IMR-90 (cell line): Measurements from ENCODE around the gene CCER1. TPM values are rescaled to one million over a fixed set of nuclear protein-coding genes. Genes with fewer than 3 reads are reported as not detected.

ENCODE experiments used
- ATAC-seq: fragments of 200-7000 bp; cut with Tn5 transposase; 2 replicates; pipeline ENCODE4 v1.9.1; 2020; ENCODE audit warnings: low read depth, mild to moderate bottlenecking, moderate library complexity
- BruUV-seq: library from RNA; stranded (reverse); fragments of 400-500 nt; replicated peaks from 2 replicates; lab custom pipeline; 2021; lab: Mats Ljungman, UMichigan
- CTCF ChIA-PET: fragments of 300-600 bp; formaldehyde crosslinking; extraction: SDS; loops from one replicate; lab custom pipeline; 2021; ENCODE audit warnings: antibody characterized with exemption; lab: Yijun Ruan, JAX
- POLR2A ChIA-PET: fragments of 300-600 bp; sonication (Branson Sonifier 250); formaldehyde crosslinking; loops from one replicate; lab custom pipeline; 2022; ENCODE audit warnings: antibody characterized with exemption; ENCODE audit not compliant: unreplicated experiment; lab: Charles Lee
- DNase-seq: peaks from one replicate; pipeline ENCODE4 v3.0.0; 2013
- H2AFZ ChIP-seq: replicated peaks from 2 replicates; pipeline ENCODE3; 2013; ENCODE audit warnings: low read length, mild to moderate bottlenecking; ENCODE audit not compliant: poor library complexity
- H2AK5ac ChIP-seq: 2 replicates; pipeline ENCODE4 v1.6.1; 2013; ENCODE audit warnings: low read depth, low read length, inconsistent platforms
- H2AK9ac ChIP-seq: replicated peaks from 2 replicates; pipeline ENCODE3; 2013; ENCODE audit warnings: mild to moderate bottlenecking, low read depth, low read length, moderate library complexity; ENCODE audit not compliant: poor library complexity
- H2BK120ac ChIP-seq: 2 replicates; pipeline ENCODE4 v1.6.1; 2013; ENCODE audit warnings: low read depth, low read length, inconsistent platforms
- H2BK15ac ChIP-seq: 3 replicates; pipeline ENCODE4 v1.6.1; 2013; ENCODE audit warnings: low read depth, low read length, inconsistent platforms
- H2BK20ac ChIP-seq: 2 replicates; pipeline ENCODE4 v1.6.1; 2013; ENCODE audit warnings: low read depth, mild to moderate bottlenecking, inconsistent platforms, low read length, moderate library complexity
- H2BK5ac ChIP-seq: 2 replicates; pipeline ENCODE4 v1.6.1; 2013; ENCODE audit warnings: mild to moderate bottlenecking, low read depth, low read length, inconsistent platforms; ENCODE audit not compliant: poor library complexity, severe bottlenecking
- H3K14ac ChIP-seq: replicated peaks from 2 replicates; pipeline ENCODE4 v1.6.1; 2013; ENCODE audit warnings: low read depth, low read length, inconsistent platforms
- H3K18ac ChIP-seq: 2 replicates; pipeline ENCODE4 v1.6.1; 2013; ENCODE audit warnings: low read depth, low read length, control low read depth
- H3K23ac ChIP-seq: 2 replicates; pipeline ENCODE4 v1.6.1; 2013; ENCODE audit warnings: low read depth, low read length, inconsistent platforms
- H3K27ac ChIP-seq: 2 replicates; pipeline ENCODE4 v1.5.1; 2013; ENCODE audit warnings: mild to moderate bottlenecking, control low read depth, low read length; ENCODE audit not compliant: insufficient read depth
- H3K27me3 ChIP-seq: 2 replicates; pipeline ENCODE4 v1.6.1; 2013; ENCODE audit warnings: low read length; ENCODE audit not compliant: control insufficient read depth, insufficient read depth
- H3K36me3 ChIP-seq: 2 replicates; pipeline ENCODE4 v1.6.1; 2013; ENCODE audit warnings: low read length, mixed read lengths; ENCODE audit not compliant: control insufficient read depth, insufficient read depth
- H3K4ac ChIP-seq: 2 replicates; pipeline ENCODE4 v1.6.1; 2013; ENCODE audit warnings: low read depth, low read length, inconsistent platforms
- H3K4me1 ChIP-seq: 2 replicates; pipeline ENCODE4 v1.6.1; 2013; ENCODE audit warnings: low read length, mixed read lengths; ENCODE audit not compliant: control insufficient read depth, insufficient read depth
- H3K4me2 ChIP-seq: 2 replicates; pipeline ENCODE4 v1.6.1; 2013; ENCODE audit warnings: low read depth, mild to moderate bottlenecking, control low read depth, low read length, moderate library complexity
- H3K4me3 ChIP-seq: 2 replicates; pipeline ENCODE4 v1.5.1; 2013; ENCODE audit warnings: low read depth, mild to moderate bottlenecking, control low read depth, low read length, moderate library complexity; ENCODE audit not compliant: insufficient read depth
- H3K56ac ChIP-seq: 2 replicates; pipeline ENCODE4 v1.6.1; 2013; ENCODE audit warnings: low read length, inconsistent platforms; ENCODE audit not compliant: insufficient read depth; ENCODE audit errors: extremely low read depth
- H3K79me1 ChIP-seq, 2 experiments: 2 replicates each; pipeline ENCODE4 v1.6.1; 2013; ENCODE audit warnings: low read length in 2 of 2, inconsistent platforms in 1 of 2, low read depth in 1 of 2
- H3K9ac ChIP-seq: 2 replicates; pipeline ENCODE4 v1.6.1; 2013; ENCODE audit warnings: low read depth, low read length, control low read depth
- H3K9me1 ChIP-seq: 2 replicates; pipeline ENCODE4 v1.6.1; 2013; ENCODE audit warnings: low read length, inconsistent platforms; ENCODE audit not compliant: insufficient read depth
- H3K9me3 ChIP-seq: 2 replicates; pipeline ENCODE4 v1.6.1; 2013; ENCODE audit warnings: low read length; ENCODE audit not compliant: control insufficient read depth, insufficient read depth
- H4K20me1 ChIP-seq: 2 replicates; pipeline ENCODE4 v1.6.1; 2013; ENCODE audit warnings: low read length, inconsistent platforms; ENCODE audit not compliant: insufficient read depth
- H4K5ac ChIP-seq: 2 replicates; pipeline ENCODE4 v1.6.1; 2013; ENCODE audit warnings: mild to moderate bottlenecking, low read depth, low read length, control low read depth
- H4K8ac ChIP-seq, 2 experiments: 2 replicates each; pipeline ENCODE4 v1.6.1; 2013; ENCODE audit warnings: low read depth in 2 of 2, low read length in 2 of 2, control low read depth in 1 of 2, inconsistent platforms in 1 of 2
- H4K91ac ChIP-seq: 2 replicates; pipeline ENCODE4 v1.6.1; 2013; ENCODE audit warnings: low read depth, low read length, inconsistent platforms; ENCODE audit not compliant: insufficient read depth
- BHLHE40 ChIP-seq: fragments of 150-350 bp; IDR thresholded peaks from 2 replicates; pipeline ENCODE4 v1.6.1; 2016; ENCODE audit warnings: mild to moderate bottlenecking, low read depth, low read length
- CEBPB ChIP-seq: IDR thresholded peaks from 2 replicates; pipeline ENCODE4 v1.6.1; 2012; ENCODE audit warnings: low read depth, low read length, improper control_type of control experiment
- CHD1 ChIP-seq: IDR thresholded peaks from 2 replicates; pipeline ENCODE4 v1.6.1; 2012; ENCODE audit warnings: low read depth, low read length, improper control_type of control experiment
- FOS ChIP-seq: fragments of 150-350 bp; IDR thresholded peaks from 2 replicates; pipeline ENCODE4 v1.6.1; 2016; ENCODE audit warnings: low read depth, low read length
- MAFK ChIP-seq: IDR thresholded peaks from 2 replicates; pipeline ENCODE4 v1.6.1; 2012; ENCODE audit warnings: low read depth, low read length, improper control_type of control experiment
- MAZ ChIP-seq: IDR thresholded peaks from 2 replicates; pipeline ENCODE4 v1.6.1; 2012; ENCODE audit warnings: low read depth, mild to moderate bottlenecking, low read length, improper control_type of control experiment, moderate library complexity, borderline replicate concordance
- MXI1 ChIP-seq: IDR thresholded peaks from 2 replicates; pipeline ENCODE4 v1.6.1; 2012; ENCODE audit warnings: low read depth, mild to moderate bottlenecking, low read length, moderate library complexity, borderline replicate concordance
- NFE2L2 ChIP-seq: fragments of 150-350 bp; IDR thresholded peaks from 2 replicates; pipeline ENCODE4 v1.6.1; 2016; ENCODE audit warnings: low read depth, mild to moderate bottlenecking, low read length
- POLR2A ChIP-seq: IDR thresholded peaks from 2 replicates; pipeline ENCODE4 v1.6.1; 2012; ENCODE audit warnings: mild to moderate bottlenecking, low read depth, low read length
- RAD21 ChIP-seq: IDR thresholded peaks from 2 replicates; pipeline ENCODE4 v1.6.1; 2012; ENCODE audit warnings: low read length, improper control_type of control experiment
- RCOR1 ChIP-seq: IDR thresholded peaks from 2 replicates; pipeline ENCODE4 v1.6.1; 2012; ENCODE audit warnings: mild to moderate bottlenecking, low read length, improper control_type of control experiment; ENCODE audit not compliant: insufficient replicate concordance
- RFX5 ChIP-seq: IDR thresholded peaks from 2 replicates; pipeline ENCODE4 v1.8.0; 2012; ENCODE audit warnings: low read depth, mild to moderate bottlenecking, low read length, moderate library complexity
- SMC3 ChIP-seq: fragments of 150-350 bp; IDR thresholded peaks from 2 replicates; pipeline ENCODE4 v1.6.1; 2016; ENCODE audit warnings: low read depth, mild to moderate bottlenecking, antibody characterized with exemption, low read length, moderate library complexity
- WGBS, 2 experiments: methylation state at CpG; one replicate each; pipeline versions ENCODE4 v1.1.5 to v1.1.7; 2013; ENCODE audit warnings: missing lambda C conversion rate in 2 of 2; ENCODE audit not compliant: insufficient read length in 1 of 2; ENCODE audit errors: extremely low coverage in 2 of 2; 5-methylcytosine and 5-hydroxymethylcytosine counted together
- dilution Hi-C: fragments of 300-500 bp; cut with HindIII; formaldehyde crosslinking; loops from one replicate; pipeline ENCODE4 v1.14.3; 2018; ENCODE audit warnings: low sequenced_read_pairs; ENCODE audit not compliant: unreplicated experiment
- in situ Hi-C: fragments of 300-500 bp; cut with MboI; formaldehyde crosslinking; loops from 3 replicates; pipeline ENCODE4 v1.14.3; 2019; ENCODE audit warnings: low sequenced_read_pairs, inconsistent platforms, mixed read lengths
- intact Hi-C: fragments of 100-400 bp; cut with micrococcal nuclease; formaldehyde crosslinking; loops from 2 replicates; pipeline ENCODE4 v1.10.0; 2022
- polyA plus RNA-seq, 3 experiments: library from polyadenylated mRNA; depleted of rRNA; stranded (reverse); fragments of >200 nt; gene quantifications; 2 replicates each; pipeline ENCODE4 v1.2.3, GENCODE V29; 2012; ENCODE audit warnings: low replicate concordance in 1 of 3
- total RNA-seq: library from RNA; depleted of rRNA; stranded (reverse); fragments of >200 nt; gene quantifications from 2 replicates; pipeline ENCODE4 v1.2.3, GENCODE V29; 2012
- TF ChIP-seq, protein P1 (sequence below): fragments of 150-350 bp; IDR thresholded peaks from 2 replicates; pipeline ENCODE4 v1.6.1; 2016; ENCODE audit warnings: low read depth, mild to moderate bottlenecking, low read length, moderate library complexity, borderline replicate concordance
- TF ChIP-seq, protein P2 (sequence below): fragments of 150-350 bp; IDR thresholded peaks from 2 replicates; pipeline ENCODE4 v1.6.1; 2017; ENCODE audit warnings: mild to moderate bottlenecking, antibody characterized with exemption, low read length, low read depth
- TF ChIP-seq, protein P3 (sequence below): conservative IDR thresholded peaks from 2 replicates; pipeline ENCODE4 v1.5.1; 2012; ENCODE audit warnings: mild to moderate bottlenecking, low read depth, low read length, improper control_type of control experiment

Gene CCER1
- total and polyA plus RNA-seq, 2 of the 4 experiments (the other 2 are of a cell fraction): not detected

DNA sequence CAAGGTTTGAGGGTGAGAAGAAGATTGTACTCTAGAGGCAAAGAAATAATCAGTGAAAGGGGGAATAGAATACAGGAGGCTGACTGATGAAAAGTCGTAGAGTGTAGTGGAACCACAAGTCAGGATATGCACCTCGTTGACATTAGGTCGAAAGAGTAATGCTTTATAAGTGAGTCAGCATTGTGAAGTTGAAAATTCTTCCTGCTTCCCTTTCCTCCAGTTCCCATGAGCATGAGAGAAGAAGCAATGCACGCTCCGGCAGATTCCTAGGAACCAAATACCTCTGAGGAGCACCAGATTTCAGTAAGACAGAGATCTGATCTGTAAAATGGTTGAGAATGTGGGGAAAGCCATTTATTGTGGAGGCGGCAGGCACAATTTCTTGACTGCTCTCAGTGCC lies 16.5 kb downstream of the CCER1 start:
- Histone ChIP-seq H3K9me1 (peaks cover 3% of the 10 kb centered on the region; the same call in 1 of the 2 replicates), H3K14ac (0 out of 2 replicates have a peak overlapping the region, but pooled peaks have one; percentile 30), H3K4me3 (no peak overlapping the region), H2AK9ac (no peak overlapping the region), H3K4me1 (peaks cover 4% of the 10 kb centered on the region; the same call in 1 of the 2 replicates), H3K4ac (no peak overlapping the region; the same call in 1 of the 2 replicates), H4K91ac (no peak overlapping the region), H3K27me3 (no peaks in the 10 kb centered on the region), H2BK20ac (peak overlapping the region; percentile 63), H3K18ac (no peak overlapping the region; the same call in 1 of the 2 replicates), H2AFZ (peak overlapping the region; percentile 61), H4K5ac (no peak overlapping the region), H2BK5ac (no peak overlapping the region), H2BK120ac (peak overlapping the region; percentile 61), H4K8ac (peak overlapping the region in 1 of 2 experiments; percentile 36; a peak in 1 of 4 replicates), H4K20me1 (no peaks in the 10 kb centered on the region), H2AK5ac (no peak overlapping the region), H3K79me1 (no peaks in the 10 kb centered on the region), H3K23ac (no peak overlapping the region; the same call in 1 of the 2 replicates), H3K4me2 (no peak overlapping the region), H3K56ac (no peak overlapping the region), H2BK15ac (no peak overlapping the region), H3K9ac (no peak overlapping the region), H3K27ac (no peak overlapping the region), H3K9me3 (no peaks in the 10 kb centered on the region), H3K36me3 (no peaks in the 10 kb centered on the region)
- in situ Hi-C loops: loop anchor here (10.0 kb wide), 1 partner anchor 1394 kb away; no protein-coding TSS in a partner anchor
- intact Hi-C loops: no loop called here
- POLR2A ChIA-PET: no interaction called here
- no TSS peak for BruUV-seq
- peak; percentile 73 for DNase-seq
- dilution Hi-C loops: no loop called here
- TF ChIP-seq CHD1: no peak
- no peak for TF ChIP-seq MAZ
- no peak for TF ChIP-seq MAFK
- TF ChIP-seq BHLHE40: no peak
- no peak for TF ChIP-seq MXI1
- no peak for TF ChIP-seq POLR2A
- TF ChIP-seq, protein P1, sequence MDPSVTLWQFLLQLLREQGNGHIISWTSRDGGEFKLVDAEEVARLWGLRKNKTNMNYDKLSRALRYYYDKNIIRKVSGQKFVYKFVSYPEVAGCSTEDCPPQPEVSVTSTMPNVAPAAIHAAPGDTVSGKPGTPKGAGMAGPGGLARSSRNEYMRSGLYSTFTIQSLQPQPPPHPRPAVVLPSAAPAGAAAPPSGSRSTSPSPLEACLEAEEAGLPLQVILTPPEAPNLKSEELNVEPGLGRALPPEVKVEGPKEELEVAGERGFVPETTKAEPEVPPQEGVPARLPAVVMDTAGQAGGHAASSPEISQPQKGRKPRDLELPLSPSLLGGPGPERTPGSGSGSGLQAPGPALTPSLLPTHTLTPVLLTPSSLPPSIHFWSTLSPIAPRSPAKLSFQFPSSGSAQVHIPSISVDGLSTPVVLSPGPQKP: no peak
- TF ChIP-seq, protein P2, sequence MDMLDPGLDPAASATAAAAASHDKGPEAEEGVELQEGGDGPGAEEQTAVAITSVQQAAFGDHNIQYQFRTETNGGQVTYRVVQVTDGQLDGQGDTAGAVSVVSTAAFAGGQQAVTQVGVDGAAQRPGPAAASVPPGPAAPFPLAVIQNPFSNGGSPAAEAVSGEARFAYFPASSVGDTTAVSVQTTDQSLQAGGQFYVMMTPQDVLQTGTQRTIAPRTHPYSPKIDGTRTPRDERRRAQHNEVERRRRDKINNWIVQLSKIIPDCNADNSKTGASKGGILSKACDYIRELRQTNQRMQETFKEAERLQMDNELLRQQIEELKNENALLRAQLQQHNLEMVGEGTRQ: no peak
- TF ChIP-seq RAD21: no peak
- TF ChIP-seq, protein P3, sequence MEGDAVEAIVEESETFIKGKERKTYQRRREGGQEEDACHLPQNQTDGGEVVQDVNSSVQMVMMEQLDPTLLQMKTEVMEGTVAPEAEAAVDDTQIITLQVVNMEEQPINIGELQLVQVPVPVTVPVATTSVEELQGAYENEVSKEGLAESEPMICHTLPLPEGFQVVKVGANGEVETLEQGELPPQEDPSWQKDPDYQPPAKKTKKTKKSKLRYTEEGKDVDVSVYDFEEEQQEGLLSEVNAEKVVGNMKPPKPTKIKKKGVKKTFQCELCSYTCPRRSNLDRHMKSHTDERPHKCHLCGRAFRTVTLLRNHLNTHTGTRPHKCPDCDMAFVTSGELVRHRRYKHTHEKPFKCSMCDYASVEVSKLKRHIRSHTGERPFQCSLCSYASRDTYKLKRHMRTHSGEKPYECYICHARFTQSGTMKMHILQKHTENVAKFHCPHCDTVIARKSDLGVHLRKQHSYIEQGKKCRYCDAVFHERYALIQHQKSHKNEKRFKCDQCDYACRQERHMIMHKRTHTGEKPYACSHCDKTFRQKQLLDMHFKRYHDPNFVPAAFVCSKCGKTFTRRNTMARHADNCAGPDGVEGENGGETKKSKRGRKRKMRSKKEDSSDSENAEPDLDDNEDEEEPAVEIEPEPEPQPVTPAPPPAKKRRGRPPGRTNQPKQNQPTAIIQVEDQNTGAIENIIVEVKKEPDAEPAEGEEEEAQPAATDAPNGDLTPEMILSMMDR: no peak
- no peak for TF ChIP-seq NFE2L2
- no peak for TF ChIP-seq RCOR1
- no peak for TF ChIP-seq CEBPB
- TF ChIP-seq SMC3: no peak
- TF ChIP-seq RFX5: no peak
- no peak for TF ChIP-seq FOS
- ATAC-seq: peak; percentile 69
- CTCF ChIA-PET: no interaction called here
- no CpG with 5 or more reads among the region's 6 CpGs for WGBS, 2 experiments
